CD4-positive, CD25-positive, alpha-beta regulatory T cell (primary cell): Measurements from ENCODE around the gene TMCO6. TPM values are rescaled to one million over a fixed set of nuclear protein-coding genes. Genes with fewer than 3 reads are reported as not detected.
"Not testable (repeated sequence)": the region's sequence is repeated elsewhere in the genome, so short reads cannot be mapped to it uniquely, and the experiment has no call there.

Source experiments
- ATAC-seq, 2 donors: fragments of 150-1000 bp; cut with Tn5 transposase; one replicate each; pipeline ENCODE4 v1.10.0; 2021; ENCODE audit warnings: low read depth in 2 of 2, moderate number of reproducible peaks in 2 of 2, moderate library complexity in 1 of 2
- DNase-seq, 3 donors: peaks; one replicate each; pipeline versions ENCODE4 v3.0.0 to v3.0.0-alpha.2; 2012 to 2022; ENCODE audit warnings: mixed read lengths in 1 of 3
- H3K27ac ChIP-seq: one replicate; pipeline ENCODE4 v1.7.0; 2013; ENCODE audit warnings: mild to moderate bottlenecking, low read length; ENCODE audit not compliant: insufficient read depth, poor library complexity, severe bottlenecking
- H3K27me3 ChIP-seq: one replicate; pipeline ENCODE4 v1.7.0; 2013; ENCODE audit warnings: low read length; ENCODE audit not compliant: control insufficient read depth, insufficient read depth
- H3K36me3 ChIP-seq: one replicate; pipeline ENCODE4 v1.7.0; 2013; ENCODE audit warnings: mild to moderate bottlenecking, low read length, moderate library complexity; ENCODE audit not compliant: control insufficient read depth, insufficient read depth
- H3K4me1 ChIP-seq: 2 replicates; pipeline ENCODE4 v1.7.0; 2013; ENCODE audit warnings: mild to moderate bottlenecking, low read length; ENCODE audit not compliant: insufficient read depth, control insufficient read depth, poor library complexity, severe bottlenecking
- H3K4me3 ChIP-seq: one replicate; pipeline ENCODE4 v1.7.0; 2013; ENCODE audit warnings: low read depth, mild to moderate bottlenecking, low read length, moderate library complexity
- H3K9me3 ChIP-seq, 2 experiments: 1 replicate in 1 of 2; 2 replicates in 1 of 2; pipeline ENCODE4 v1.7.0; 2013; ENCODE audit warnings: low read length in 2 of 2, mild to moderate bottlenecking in 1 of 2, moderate library complexity in 1 of 2; ENCODE audit not compliant: control insufficient read depth in 2 of 2
- H3K27ac Mint-ChIP-seq, 3 donors: one replicate each; pipeline ENCODE4 v1.8.0; 2020 to 2022; ENCODE audit warnings: mild to moderate bottlenecking in 3 of 3, mixed read lengths in 3 of 3, moderate library complexity in 2 of 3
- H3K27me3 Mint-ChIP-seq: one replicate; pipeline ENCODE4 v1.8.0; 2022; ENCODE audit warnings: mild to moderate bottlenecking, mixed read lengths
- H3K36me3 Mint-ChIP-seq: one replicate; pipeline ENCODE4 v1.8.0; 2020; ENCODE audit warnings: mixed read lengths
- H3K4me1 Mint-ChIP-seq, 4 donors: one replicate each; pipeline ENCODE4 v1.8.0; 2020 to 2022; ENCODE audit warnings: mixed read lengths in 4 of 4, mild to moderate bottlenecking in 1 of 4
- H3K4me3 Mint-ChIP-seq, 4 donors: one replicate each; pipeline ENCODE4 v1.8.0; 2020 to 2022; ENCODE audit warnings: mild to moderate bottlenecking in 4 of 4, mixed read lengths in 4 of 4, moderate library complexity in 3 of 4
- H3K9me3 Mint-ChIP-seq, 7 donors: one replicate each; pipeline ENCODE4 v1.8.0; 2020 to 2022; ENCODE audit warnings: mixed read lengths in 7 of 7, mild to moderate bottlenecking in 3 of 7, moderate library complexity in 2 of 7
- polyA plus RNA-seq, 4 donors: library from polyadenylated mRNA; unstranded; fragments of 300-500 nt; fragmentation: Illumina TruSeq; gene quantifications; one replicate each; pipeline ENCODE4 v1.2.3, GENCODE V29; 2021
- total RNA-seq: library from RNA; stranded (reverse); gene quantifications from one replicate; pipeline ENCODE4 v1.2.3, GENCODE V29; 2022

The TMCO6 gene
- total and polyA plus RNA-seq, 5 donors from 2014 or later = 17.0 to 24.1 (median 18.6) TPM

DNA sequence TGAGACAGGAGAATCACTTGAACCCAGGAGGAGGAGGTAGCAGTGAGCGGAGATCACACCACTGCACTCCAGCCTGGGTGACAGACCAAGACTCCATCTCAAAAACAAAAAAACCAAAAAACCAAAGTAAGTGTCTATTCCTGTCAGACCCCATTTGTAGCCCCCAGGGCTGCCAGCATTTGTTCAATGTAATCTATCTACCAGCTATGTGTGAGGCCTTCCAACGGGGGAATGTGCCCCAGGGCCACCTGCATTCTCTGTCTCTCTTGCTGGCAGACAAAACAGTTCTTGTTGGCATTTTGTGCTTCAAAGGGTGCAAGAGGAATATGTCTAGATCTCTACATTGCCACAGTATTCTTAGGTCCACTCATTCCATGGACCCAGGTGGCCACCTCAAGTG lies 40.4 kb upstream of the TMCO6 start:
- peaks cover 20% of the 10 kb centered on the region for H3K27me3 Mint-ChIP-seq
- no peaks in the 10 kb centered on the region for H3K4me1 Mint-ChIP-seq
- no peak overlapping the region for H3K4me3 Mint-ChIP-seq
- no peak overlapping the region for H3K4me3 ChIP-seq
- no peaks in the 10 kb centered on the region for H3K36me3 ChIP-seq
- no peaks in the 10 kb centered on the region for H3K9me3 ChIP-seq
- H3K9me3 Mint-ChIP-seq = no peaks in the 10 kb centered on the region
- no peak for ATAC-seq
- no peak overlapping the region for H3K27ac ChIP-seq
- H3K27ac Mint-ChIP-seq = no peak overlapping the region
- H3K36me3 Mint-ChIP-seq = no peaks in the 10 kb centered on the region
- no peaks in the 10 kb centered on the region for H3K27me3 ChIP-seq
- no peaks in the 10 kb centered on the region for H3K4me1 ChIP-seq
- DNase-seq = no peak

DNA sequence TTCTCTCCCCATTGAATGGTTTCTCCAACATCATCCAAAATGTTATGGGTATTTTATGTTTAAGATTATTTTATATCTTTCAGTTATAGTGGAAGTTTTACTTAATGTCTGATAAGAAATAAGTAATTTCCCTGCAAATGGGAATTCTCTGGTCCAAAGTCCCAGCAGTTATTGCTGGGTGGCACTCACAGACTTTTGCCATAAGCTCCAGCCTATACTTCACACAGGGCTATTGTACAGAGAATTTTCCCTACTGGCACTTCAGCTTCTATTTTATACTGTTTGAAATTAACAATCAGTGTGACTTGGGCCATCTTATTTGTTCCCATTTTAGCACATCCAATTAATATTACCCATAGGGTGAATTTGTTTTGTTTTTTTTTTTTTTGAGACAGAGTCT lies 39.2 kb upstream of the TMCO6 start:
- Mint-ChIP-seq H3K27ac (no peak overlapping the region), H3K36me3 (no peaks in the 10 kb centered on the region)

DNA sequence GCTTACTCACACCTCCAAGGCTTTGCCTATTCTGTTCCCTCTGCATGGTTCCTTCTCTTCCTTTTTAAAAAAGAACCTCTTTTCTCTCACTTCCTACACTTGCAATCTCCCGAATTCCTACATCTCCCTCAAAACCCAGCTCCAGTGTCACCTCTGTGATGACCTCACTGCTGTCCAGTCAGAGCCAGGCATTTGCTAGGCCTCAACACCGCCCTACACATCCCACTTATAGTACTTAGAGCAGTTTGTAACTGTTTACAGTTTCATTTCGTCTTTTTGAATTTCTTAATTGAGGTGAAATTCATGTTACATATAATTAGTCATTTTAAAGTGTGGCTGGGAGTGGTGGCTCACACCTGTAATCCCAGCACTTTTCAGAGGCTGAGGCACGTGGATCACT lies 37.1 kb upstream of the TMCO6 start:
- DNase-seq = no peak
- Mint-ChIP-seq H3K36me3 (no peaks in the 10 kb centered on the region), H3K4me3 (no peak overlapping the region), H3K9me3 (no peaks in the 10 kb centered on the region), H3K27me3 (peaks cover 15% of the 10 kb centered on the region), H3K4me1 (no peaks in the 10 kb centered on the region), H3K27ac (no peak overlapping the region)
- Histone ChIP-seq H3K27me3 (no peaks in the 10 kb centered on the region), H3K4me3 (no peak overlapping the region), H3K4me1 (no peaks in the 10 kb centered on the region), H3K9me3 (no peaks in the 10 kb centered on the region), H3K27ac (no peak overlapping the region), H3K36me3 (no peaks in the 10 kb centered on the region)
- ATAC-seq = no peak

More for the DNA sequence above, 39.2 kb upstream of the TMCO6 start:
- H3K36me3 ChIP-seq = no peaks in the 10 kb centered on the region
- Mint-ChIP-seq H3K9me3 (no peaks in the 10 kb centered on the region), H3K4me1 (no peaks in the 10 kb centered on the region), H3K4me3 (no peak overlapping the region), H3K27me3 (peaks cover 20% of the 10 kb centered on the region)
- no peaks in the 10 kb centered on the region for H3K4me1 ChIP-seq
- no peak overlapping the region for H3K4me3 ChIP-seq
- DNase-seq = no peak
- no peaks in the 10 kb centered on the region for H3K9me3 ChIP-seq
- no peak overlapping the region for H3K27ac ChIP-seq
- no peaks in the 10 kb centered on the region for H3K27me3 ChIP-seq
- no peak for ATAC-seq

DNA sequence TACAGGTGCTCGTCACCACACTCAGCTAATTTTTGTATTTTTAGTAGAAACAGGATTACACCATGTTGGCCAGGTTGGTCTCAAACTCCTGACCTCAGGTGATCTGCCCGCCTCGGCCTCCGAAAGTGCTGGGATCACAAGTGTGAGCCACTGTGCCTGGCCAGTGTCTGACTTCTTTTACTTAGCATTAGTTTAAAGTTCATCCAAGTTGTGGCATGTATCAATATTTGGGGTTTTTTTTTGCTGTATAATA lies 35.9 kb upstream of the TMCO6 start:
- not testable (repeated sequence) for H3K4me1 Mint-ChIP-seq, H3K4me3 ChIP-seq, H3K27me3 ChIP-seq, DNase-seq, H3K36me3 ChIP-seq, ATAC-seq, H3K9me3 Mint-ChIP-seq, H3K4me3 Mint-ChIP-seq, H3K27ac ChIP-seq, H3K4me1 ChIP-seq, H3K27ac Mint-ChIP-seq, H3K36me3 Mint-ChIP-seq, H3K9me3 ChIP-seq
- peaks cover 23% of the 10 kb centered on the region for H3K27me3 Mint-ChIP-seq

DNA sequence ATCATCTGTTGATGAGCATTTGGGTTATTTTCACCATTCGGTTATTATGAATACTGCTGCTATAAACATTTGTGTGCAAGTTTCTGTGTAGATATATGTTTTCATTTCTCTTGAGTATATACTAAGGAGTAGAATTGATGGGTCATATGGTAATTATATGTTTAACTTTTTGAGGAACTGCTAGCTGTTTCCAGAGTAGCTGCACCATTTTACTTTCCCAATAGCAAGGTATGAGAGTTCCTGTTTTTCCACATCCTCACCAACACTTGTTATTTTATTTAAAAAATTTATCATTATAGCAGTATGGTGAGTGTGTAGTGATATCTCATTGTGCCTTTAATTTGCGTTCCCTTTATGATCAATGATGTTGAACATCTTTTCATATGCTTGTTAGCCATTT lies 35.5 kb upstream of the TMCO6 start:
- H3K27ac ChIP-seq = no peak overlapping the region
- H3K4me3 Mint-ChIP-seq = no peak overlapping the region
- no peak overlapping the region for H3K27ac Mint-ChIP-seq
- H3K36me3 ChIP-seq = no peaks in the 10 kb centered on the region
- H3K4me3 ChIP-seq = no peak overlapping the region
- peaks cover 0 to 1% (median 0%) of the 10 kb centered on the region in 7 donors for H3K9me3 Mint-ChIP-seq
- peaks cover 0 to 3% (median 0%) of the 10 kb centered on the region in 4 donors for H3K4me1 Mint-ChIP-seq
- DNase-seq (no peak), ATAC-seq (no peak)
- H3K27me3 Mint-ChIP-seq = peaks cover 21% of the 10 kb centered on the region
- H3K36me3 Mint-ChIP-seq = no peaks in the 10 kb centered on the region
- no peaks in the 10 kb centered on the region for H3K9me3 ChIP-seq
- no peaks in the 10 kb centered on the region for H3K4me1 ChIP-seq
- H3K27me3 ChIP-seq = peaks cover 3% of the 10 kb centered on the region

DNA sequence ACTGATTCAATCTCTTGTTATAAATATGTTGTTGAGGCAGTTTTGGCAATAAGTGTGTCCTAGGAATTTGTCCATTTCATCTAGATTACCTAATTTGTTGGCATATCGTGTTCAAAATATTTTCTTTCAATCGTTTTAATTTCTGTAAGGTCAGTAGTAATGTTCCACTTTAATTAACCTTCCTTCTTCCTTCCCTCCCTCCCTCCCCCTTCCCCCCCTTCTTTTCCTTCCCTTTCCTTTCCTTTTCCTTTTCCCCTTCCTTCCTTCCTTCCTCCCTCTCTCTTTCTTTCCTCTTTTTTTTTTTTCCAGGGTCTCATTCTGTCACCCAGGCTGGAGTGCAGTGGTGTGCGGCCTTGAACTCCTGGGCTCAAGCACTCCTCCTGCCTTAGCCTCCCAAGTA lies 33.4 kb upstream of the TMCO6 start:
- no peaks in the 10 kb centered on the region for H3K36me3 Mint-ChIP-seq
- H3K27me3 ChIP-seq = peaks cover 6% of the 10 kb centered on the region
- H3K4me3 ChIP-seq = no peak overlapping the region
- no peak overlapping the region for H3K4me3 Mint-ChIP-seq
- H3K27me3 Mint-ChIP-seq = peaks cover 25% of the 10 kb centered on the region
- no peak for DNase-seq
- H3K27ac ChIP-seq = no peak overlapping the region
- H3K4me1 ChIP-seq = no peaks in the 10 kb centered on the region
- ATAC-seq = no peak
- H3K9me3 ChIP-seq = no peaks in the 10 kb centered on the region
- H3K36me3 ChIP-seq = no peaks in the 10 kb centered on the region
- no peak overlapping the region for H3K27ac Mint-ChIP-seq
- H3K4me1 Mint-ChIP-seq = peaks cover 0 to 8% (median 3%) of the 10 kb centered on the region in 4 donors
- peaks cover 0 to 1% (median 0%) of the 10 kb centered on the region in 7 donors for H3K9me3 Mint-ChIP-seq

DNA sequence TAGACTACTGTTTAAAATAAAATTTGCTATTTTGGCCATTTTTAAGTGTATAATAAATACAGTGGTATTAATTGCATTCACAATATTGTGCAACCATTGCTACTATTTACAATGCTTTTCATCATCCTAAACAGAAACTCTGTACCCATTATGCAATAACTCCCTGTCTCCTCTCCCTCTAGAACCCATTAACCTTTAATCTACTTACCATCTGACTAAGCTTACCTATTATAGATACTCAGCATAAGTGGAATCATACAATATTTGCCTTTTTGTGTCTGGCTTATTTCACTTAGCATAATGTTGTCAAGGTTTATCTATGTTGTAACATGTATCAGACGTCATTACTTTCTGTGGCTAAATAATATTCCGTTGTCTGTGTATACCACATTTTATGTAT lies 32.2 kb upstream of the TMCO6 start:
- no peaks in the 10 kb centered on the region for H3K36me3 Mint-ChIP-seq

DNA sequence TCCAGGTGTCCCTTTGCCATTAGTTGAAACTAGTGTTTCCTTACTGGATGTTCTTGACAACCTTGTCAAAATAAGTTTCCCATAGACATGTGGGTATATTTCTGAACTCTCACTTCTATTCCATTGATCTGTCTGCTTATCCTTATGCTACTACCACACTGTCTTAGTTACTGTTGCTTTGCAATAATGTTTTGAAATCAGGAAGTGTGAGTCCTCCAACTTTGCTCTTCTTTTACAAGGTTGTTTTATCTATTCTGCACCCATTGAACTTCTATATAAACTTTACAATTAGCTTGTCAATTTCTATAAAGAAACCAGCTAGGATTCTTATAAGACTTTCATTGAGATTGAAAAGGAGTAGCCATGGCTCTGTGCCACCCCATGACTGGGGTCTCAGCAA lies 30.5 kb upstream of the TMCO6 start:
- no peak for ATAC-seq
- Mint-ChIP-seq H3K36me3 (no peaks in the 10 kb centered on the region), H3K27me3 (peaks cover 37% of the 10 kb centered on the region), H3K4me1 (peaks cover 0 to 10% (median 3%) of the 10 kb centered on the region in 4 donors), H3K4me3 (no peak overlapping the region), H3K9me3 (peaks cover 0 to 1% (median 0%) of the 10 kb centered on the region in 7 donors), H3K27ac (no peak overlapping the region)
- Histone ChIP-seq H3K4me3 (no peak overlapping the region), H3K27me3 (peaks cover 10% of the 10 kb centered on the region), H3K4me1 (no peaks in the 10 kb centered on the region), H3K27ac (no peak overlapping the region), H3K36me3 (no peaks in the 10 kb centered on the region), H3K9me3 (no peaks in the 10 kb centered on the region)
- DNase-seq = no peak

More for the DNA sequence above, 32.2 kb upstream of the TMCO6 start:
- Histone ChIP-seq H3K27ac (no peak overlapping the region), H3K4me3 (no peak overlapping the region), H3K9me3 (no peaks in the 10 kb centered on the region), H3K4me1 (no peaks in the 10 kb centered on the region), H3K36me3 (no peaks in the 10 kb centered on the region), H3K27me3 (peaks cover 10% of the 10 kb centered on the region)
- ATAC-seq (no peak), DNase-seq (no peak)
- Mint-ChIP-seq H3K4me3 (no peak overlapping the region), H3K27ac (no peak overlapping the region), H3K4me1 (peaks cover 0 to 10% (median 3%) of the 10 kb centered on the region in 4 donors), H3K9me3 (peaks cover 0 to 1% (median 0%) of the 10 kb centered on the region in 7 donors), H3K27me3 (peaks cover 33% of the 10 kb centered on the region)
